Measurements from ENCODE around the gene CES4A. TPM values are rescaled to one million over a fixed set of nuclear protein-coding genes. Genes with fewer than 3 reads are reported as not detected.

CES4A gene
- total and polyA plus RNA-seq, 2 of the 13 experiments (the other 11 are each of a cell fraction or from before 2014, with no cell fraction given), result 0.09 to 0.17 TPM

GRCh38 chr16:67028696-67029253, 40.4 kb downstream of the CES4A start, which contains the start of gene CBFB (continued):
- TF ChIP-seq ARHGAP35 (CRISPR knock-in tag; IDR thresholded peaks at IDR 0.05; ENCODE audit: borderline replicate concordance) (peak; percentile 82; the same call in 1 of the 2 replicates), PRMT3 (CRISPR knock-in tag; IDR thresholded peaks at IDR 0.05; ENCODE audit: borderline replicate concordance, low read depth) (no peak), PLSCR1 (CRISPR knock-in tag; IDR thresholded peaks at IDR 0.05; ENCODE audit: borderline replicate concordance) (0 out of 2 replicates have a peak, but pooled peaks have one; percentile 83), ZNF451 (CRISPR knock-in tag; IDR thresholded peaks at IDR 0.05) (peak; percentile 74; the same call in 1 of the 2 replicates), THRA (CRISPR knock-in tag; IDR thresholded peaks at IDR 0.05; ENCODE audit: borderline replicate concordance) (peak; percentile 66), TAF15 (IDR thresholded peaks at IDR 0.05; ENCODE audit: low read depth, low read length, poor library complexity, severe bottlenecking) (peak; percentile 52), ZNF441 (CRISPR knock-in tag; IDR thresholded peaks at IDR 0.05; ENCODE audit: borderline replicate concordance) (peak; percentile 60; the same call in 1 of the 2 replicates), NFE2 (CRISPR knock-in tag; IDR thresholded peaks at IDR 0.05) (peak; percentile 35; the same call in 1 of the 2 replicates), TIGD3 (CRISPR knock-in tag; IDR thresholded peaks at IDR 0.05; ENCODE audit: borderline replicate concordance) (peak; percentile 84; the same call in 1 of the 2 replicates), PHF8 (CRISPR knock-in tag; IDR thresholded peaks at IDR 0.05) (peak; percentile 98), ZIK1 (CRISPR knock-in tag; IDR thresholded peaks at IDR 0.05; ENCODE audit: borderline replicate concordance, low read depth) (peak; percentile 96), BORCS8-MEF2B (CRISPR knock-in tag; IDR thresholded peaks at IDR 0.05) (peak; percentile 87), MBD4 (IDR thresholded peaks at IDR 0.05; ENCODE audit: borderline replicate concordance, low read length) (no peak), POLR2A (IDR thresholded peaks at IDR 0.05; ENCODE audit: insufficient read depth in 1 of 2, low read depth in 2 of 2, low read length in 2 of 2) (peak; percentile 95 to 99), SKI (IDR thresholded peaks at IDR 0.05; ENCODE audit: partially characterized antibody) (peak; percentile 9), ZKSCAN1 (IDR thresholded peaks at IDR 0.05; ENCODE audit: low read length) (peak; percentile 44; the same call in 1 of the 2 replicates), HES4 (CRISPR knock-in tag; IDR thresholded peaks at IDR 0.05; ENCODE audit: borderline replicate concordance) (no peak; the same call in 1 of the 2 replicates), ZBTB38 (CRISPR knock-in tag; IDR thresholded peaks at IDR 0.05) (peak; percentile 81), ZSCAN25 (CRISPR knock-in tag; IDR thresholded peaks at IDR 0.05) (peak; percentile 91), NCOA2 (CRISPR knock-in tag; IDR thresholded peaks at IDR 0.05) (peak; percentile 38; the same call in 1 of the 2 replicates), SIN3A (IDR thresholded peaks at IDR 0.05; ENCODE audit: borderline replicate concordance, low read depth, low read length) (peak; percentile 85; the same call in 1 of the 2 replicates), CEBPG (CRISPR knock-in tag; IDR thresholded peaks at IDR 0.05) (no peak; the same call in 1 of the 2 replicates)
